ENCODE data around the gene VPS26C.

The VPS26C gene

DNA sequence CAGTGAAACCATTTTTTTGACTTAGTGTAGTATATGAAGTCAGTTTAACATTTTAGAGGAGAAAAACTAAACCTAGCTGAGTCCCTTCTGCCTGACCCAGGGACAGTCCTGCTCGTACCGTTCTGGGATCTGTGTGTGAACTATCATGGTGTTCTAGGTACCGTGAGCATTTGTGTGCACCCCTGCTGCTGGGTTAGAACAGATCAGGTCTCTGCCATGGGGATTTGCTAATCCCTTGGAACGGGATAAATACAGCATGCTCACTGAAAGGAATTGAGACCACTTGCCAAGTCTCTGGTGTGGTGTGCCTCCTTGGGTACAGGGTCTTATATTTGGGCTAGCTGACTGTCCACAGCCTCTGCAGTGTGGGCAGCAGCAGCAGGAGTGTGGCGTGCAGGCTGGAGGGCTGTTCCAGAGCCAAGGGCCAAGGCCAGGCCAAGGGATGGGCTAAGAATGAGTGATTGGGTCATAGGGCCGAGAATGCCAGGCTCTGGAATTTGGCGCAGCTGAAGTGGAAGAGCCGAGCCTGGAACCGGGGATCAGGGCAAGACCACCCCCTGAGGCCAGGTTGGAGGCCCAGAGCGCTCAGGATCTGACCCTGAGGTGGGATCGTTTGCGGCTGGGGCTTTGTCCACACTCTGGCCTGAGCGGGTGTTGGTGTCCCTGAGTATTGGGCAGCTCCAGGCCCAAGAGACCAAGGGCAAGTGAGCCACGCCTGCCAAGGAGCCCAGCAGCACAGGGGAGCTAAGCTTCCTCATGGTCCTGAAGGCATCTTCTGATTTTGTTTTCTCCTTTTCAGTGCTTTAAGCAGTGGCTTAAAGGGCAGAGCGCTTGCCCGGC is 66.3 kb downstream of the VPS26C start:
- DNase-seq, result no peak

DNA sequence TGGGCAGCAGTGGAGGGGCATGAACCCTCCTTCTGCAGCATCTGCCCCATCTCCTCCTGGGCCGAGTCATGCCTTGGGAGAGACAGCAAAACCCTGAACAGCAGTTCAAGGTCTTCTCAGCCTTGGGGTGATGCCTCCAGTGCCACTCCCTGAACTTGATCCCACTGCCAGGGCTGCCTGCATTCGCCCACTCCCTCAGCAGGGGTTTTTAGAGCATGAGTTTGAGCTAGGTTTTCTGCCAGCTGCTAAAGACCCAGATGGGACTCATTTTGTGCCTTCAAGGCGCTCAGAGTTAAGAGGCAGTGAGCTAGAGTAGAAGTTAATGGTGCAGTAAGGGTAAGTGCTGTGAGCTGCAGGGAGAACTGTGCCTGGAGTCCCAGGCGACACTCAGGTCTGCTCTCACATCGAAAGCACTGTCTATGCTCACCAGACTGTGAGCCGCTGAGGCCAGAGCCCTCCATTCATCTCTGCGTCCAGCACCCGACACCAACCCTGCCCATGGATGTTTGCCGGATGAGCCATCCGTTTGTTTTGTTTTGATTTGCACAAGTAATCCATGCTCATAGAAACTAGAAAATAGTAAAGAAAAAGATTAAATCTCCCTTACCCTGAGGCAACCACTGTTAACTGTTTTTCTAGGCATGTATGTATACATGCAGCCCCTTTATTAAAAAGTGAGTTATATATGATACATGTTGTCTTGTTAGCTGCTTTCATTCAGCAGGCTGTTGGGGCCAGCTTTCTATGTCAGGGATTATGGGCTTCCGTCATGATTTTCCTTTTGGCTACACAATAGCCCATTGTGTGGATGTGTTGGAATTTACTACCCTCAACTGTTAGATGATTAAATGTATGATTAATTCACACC is 67.8 kb downstream of the VPS26C start:
- DNase-seq, result no peak

DNA sequence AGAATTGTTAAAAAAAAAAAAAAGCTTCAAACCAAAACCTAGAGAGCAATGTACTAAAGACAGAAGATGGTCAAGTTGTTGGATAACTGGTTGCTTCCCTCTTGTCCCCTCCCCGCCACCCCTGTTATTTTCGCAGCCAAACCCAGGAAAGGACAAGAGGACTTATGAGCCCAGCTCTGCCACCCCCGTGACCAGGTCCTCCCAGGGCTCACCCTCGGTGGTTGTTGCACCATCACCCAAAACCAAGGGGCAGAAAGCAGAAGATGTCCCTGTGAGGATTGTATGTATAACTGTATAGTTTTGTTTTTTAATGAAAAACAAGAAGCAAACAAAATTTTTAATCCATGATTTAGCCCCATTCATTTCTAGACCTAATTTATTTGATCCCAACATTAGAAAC is 69.4 kb downstream of the VPS26C start:
- no peak for DNase-seq

DNA sequence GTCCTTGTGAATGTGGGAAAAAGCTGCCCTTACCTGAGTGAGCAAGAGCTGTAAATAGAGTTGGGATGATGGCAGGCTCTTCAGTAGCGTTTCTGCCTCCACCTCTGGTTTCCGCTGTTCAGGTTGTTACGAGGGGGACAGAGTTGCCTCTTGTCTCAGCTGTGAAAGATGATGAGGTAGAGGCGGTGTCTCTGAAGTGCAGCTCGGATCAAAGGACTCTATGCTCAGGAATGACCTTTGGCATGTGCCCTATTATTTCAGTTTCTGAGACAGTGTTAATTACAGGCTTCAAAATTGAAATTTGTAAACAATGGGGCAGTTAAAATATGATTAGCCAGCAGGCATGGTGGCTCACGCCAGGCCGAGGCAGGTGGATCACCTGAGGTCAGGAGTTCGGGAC is 70.3 kb downstream of the VPS26C start:
- DNase-seq, result no peak

DNA sequence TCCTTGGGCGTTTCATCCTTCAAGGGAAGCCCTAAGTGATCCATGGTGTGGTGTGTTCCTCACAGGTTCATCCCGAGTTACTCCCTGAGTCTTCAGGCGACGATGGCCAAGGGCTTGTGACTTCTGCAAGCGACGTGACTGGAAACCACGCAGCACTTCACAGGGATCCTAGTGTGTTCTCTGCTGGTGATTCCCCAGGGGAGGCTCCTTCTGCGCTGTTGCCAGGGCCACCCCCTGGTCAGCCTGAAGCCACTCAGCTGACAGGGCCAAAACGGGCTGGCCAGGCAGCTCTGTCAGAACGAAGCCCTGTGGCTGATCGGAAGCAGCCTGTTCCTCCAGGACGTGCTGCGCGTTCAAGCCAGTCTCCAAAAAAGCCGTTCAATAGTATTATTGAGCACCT is 71.5 kb downstream of the VPS26C start:
- DNase-seq, result no peak

DNA sequence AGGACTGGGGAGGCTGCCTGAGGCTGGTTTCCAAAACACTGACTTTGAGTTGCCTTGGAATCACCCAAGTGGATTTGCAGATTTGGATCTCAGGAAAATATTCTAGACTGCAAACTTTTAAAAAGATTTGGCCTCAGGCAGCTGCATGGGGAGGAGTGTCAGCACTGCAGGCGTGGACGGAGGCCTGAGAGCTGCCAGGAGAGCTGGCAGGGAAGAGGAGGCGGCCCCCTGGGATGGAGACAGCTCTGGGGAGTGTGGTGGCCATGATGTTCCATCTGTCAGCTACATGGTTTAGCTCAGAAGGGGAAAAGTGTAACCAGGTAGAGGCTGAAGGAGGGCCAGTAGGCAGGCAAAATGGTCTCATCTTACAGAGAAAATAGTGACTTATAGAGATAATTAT is 72.1 kb downstream of the VPS26C start:
- peak; percentile 6 for DNase-seq

DNA sequence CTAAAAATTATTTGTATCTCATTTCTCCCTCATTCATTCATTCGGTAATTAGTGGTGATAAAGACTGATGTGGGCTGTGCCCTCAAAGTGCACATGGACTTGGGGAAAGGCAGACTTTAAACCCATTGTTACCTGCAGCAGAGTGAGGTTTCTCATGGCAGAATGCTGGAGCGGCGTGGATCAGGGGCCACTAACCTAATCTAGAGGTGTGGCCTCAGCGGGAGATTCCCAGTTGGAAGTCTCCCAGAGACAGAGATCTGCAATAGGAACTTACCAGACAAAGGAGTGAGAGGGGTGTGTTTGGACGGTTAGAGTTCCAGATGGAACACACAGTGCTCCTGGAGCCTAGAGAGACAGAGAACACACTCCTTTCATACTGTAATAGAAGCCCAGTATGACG is 73.5 kb downstream of the VPS26C start:
- DNase-seq, result no peak

DNA sequence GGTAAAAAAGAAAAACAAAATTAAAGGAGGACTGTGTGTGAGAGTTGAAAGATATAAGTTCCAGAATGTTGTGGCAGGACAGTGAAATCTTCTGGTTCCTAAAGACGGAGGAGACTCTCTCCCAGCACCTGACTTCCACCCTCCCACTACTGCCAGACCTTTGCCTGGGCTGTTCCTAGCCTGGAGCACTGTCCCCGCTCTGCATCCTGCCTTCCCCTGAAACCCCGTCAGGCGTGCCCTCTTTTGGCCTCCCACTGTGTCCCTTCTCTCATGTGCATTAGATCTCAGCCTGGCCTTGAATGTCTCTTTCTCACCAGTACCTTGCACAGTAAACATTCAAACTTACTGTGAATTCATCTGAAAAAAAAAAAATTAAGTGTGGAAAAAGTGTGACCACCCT is 74.1 kb downstream of the VPS26C start:
- no peak for DNase-seq

DNA sequence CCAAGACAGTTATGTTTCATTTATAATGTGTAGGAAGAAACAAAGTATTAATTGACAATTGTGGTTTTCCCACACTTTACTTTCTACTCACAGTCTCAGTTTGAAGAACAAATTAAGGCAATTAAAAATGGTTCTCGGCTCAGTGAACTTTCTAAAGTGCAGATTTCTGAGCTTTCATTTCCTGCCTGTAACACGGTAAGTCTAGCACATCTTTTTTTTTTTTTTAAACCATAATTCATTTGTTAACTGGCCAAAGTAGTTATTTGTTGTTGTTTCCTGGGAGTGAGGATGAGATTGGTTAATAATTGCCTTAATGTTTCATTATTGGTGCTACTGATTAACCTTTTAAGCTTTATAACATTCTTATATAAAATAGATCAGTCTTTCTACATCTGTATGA is 75.1 kb downstream of the VPS26C start:
- no peak for DNase-seq

DNA sequence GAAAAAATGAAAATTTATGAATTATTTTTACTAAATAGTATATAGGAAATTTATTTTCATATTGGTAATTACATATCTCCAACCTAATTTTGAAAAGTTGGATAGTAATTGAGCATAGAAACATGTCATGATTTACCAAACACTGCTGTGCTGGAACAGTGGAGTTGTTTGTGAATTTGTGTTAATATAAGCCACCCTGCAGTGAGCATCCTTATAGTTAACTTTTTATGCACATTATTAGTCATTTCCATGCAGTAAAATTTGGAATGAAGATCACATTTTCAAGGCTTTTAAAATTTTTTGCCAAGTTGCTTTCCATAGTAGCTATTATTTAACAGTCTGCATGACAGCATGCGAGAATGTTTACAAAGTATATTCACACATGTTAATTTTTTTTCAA is 78.3 kb downstream of the VPS26C start:
- no peak for DNase-seq

DNA sequence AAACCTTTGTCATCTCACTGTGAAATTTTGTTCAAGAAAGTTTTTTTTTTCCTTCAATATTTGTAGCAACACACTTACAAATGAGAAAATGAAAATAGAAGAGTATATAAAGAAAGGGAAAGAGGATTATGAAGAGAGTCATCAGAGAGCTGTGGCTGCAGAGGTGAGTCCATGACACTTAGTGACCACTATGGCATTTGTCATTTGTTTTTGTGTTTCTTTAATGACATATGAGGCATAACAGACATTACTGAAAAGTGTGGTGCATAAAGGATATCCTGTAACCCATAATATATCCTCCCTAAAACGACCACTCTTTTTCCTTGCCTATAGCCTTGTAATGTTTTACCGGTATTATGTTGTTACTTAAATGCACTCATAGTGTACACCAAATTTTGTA is 80.2 kb downstream of the VPS26C start:
- no peak for DNase-seq

DNA sequence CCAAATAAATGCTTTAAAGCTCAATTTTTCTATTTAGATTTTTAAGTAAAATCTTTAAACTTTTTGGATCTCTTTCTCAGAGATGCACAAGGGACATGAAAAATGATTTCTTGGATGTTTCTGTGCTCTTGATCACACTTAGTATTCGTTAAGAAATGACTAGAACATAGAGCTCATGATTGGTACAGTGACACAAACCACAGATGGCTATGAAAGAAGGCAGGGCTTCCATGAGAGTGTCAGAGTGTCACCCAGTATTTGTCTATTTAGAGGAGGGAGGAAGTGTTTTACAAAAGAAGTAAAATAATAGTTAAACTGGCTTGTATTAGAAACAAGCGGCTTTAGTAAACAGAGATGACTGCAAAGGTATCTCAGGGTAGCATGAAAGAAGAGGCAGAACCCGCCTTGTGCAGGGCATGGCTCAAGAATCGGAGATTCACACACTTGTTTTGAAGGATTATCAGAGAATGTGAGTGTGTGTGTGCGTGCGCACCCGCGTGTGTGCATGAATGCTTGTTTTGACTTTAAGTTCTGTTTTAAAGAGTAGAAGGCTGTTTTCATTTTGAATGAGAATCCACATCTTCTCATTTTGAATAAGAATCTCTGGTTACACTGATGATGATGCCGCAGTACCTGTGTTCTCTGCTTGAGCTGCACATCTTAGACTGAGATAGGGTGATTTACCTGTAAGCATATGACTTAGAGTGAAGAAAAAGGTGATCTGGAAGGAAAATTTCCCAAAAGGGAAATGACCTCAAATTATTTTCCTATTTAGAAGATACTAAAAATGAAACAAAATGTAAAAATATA is 82.1 kb downstream of the VPS26C start:
- DNase-seq, result no peak

DNA sequence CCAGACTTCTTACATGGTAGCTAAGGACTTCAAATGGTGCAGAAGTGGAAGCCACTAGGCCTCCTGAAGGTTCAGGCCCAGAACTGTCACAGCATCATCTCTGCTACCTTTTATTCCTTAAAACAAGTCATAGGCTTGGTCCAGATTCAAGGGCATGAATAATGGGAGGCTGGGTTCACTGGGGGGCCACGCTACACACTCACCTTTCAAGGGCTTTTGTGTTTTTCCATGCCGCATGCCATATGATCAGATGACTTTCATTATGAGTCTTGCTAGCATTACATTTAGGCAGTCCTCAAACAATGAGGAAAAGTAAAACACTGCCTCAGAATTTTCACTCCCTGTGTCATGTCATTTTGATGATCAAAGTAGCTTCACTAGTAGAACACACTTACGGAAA is 83.4 kb downstream of the VPS26C start:
- DNase-seq, result no peak

DNA sequence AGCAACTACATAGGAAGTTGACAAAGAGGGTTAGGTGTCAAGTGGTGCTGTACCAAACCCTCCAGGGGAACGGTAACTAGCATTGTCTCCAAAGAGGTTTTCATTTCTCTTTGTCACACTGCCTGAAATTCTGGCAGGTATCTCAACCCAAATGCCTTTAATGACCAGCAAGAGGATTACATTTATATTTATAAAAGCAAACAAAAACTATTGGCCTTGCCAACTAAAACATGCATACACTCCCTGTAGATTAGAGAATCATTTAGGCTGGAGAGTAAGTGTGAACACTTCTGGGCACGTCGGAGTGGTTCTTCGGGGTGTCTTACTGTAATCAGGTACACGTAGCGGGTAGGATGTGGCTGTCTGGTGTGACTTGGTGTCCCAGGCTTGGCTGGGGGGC is 84.9 kb downstream of the VPS26C start:
- no peak for DNase-seq

DNA sequence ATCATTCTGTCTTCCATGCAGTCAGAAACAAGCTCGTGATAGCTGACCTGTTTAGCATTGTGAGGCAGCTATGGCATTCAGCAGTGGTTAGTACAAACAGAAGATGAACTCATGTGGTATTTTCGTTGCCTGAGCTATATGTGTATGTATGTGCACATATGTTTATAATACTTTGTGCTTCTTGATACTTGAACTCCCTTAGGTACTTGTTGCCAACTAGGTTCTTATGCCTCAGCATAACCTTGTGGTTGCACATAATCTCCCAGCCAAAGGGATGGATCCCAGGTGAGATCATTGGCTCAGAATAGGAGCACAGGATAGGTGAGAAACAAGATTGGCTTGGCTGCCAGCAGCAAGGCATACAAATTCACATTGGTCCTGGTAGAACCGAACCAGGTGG is 86.1 kb downstream of the VPS26C start:
- no peak for DNase-seq

DNA sequence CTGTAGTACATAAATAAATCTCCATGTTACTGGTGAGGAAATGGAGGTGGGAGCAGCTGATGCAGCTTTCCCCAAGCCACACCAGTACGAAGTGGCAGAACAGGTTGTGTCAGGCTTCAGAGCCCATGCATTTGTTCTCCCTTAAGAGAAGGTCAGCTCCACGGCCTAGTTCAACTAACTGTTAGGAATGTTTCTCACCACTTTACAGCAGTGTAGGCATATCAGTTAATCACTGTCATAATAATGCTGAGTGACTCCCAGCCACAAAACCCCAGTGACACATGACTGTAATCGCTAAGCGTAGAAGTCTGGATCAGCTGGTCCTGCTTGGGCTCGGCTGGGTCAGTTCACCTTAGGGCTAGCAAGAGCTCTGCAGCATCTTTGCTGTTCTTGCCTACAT is 90.4 kb downstream of the VPS26C start:
- no peak for DNase-seq

All from NCI-H2171 (cell line).